HPDE6-E6E7 (cell line): ENCODE measurements around the gene ZNF398.
A peak's percentile ranks its signal among the peaks of the same experiment; 100 is the strongest.
"Not testable (repeated sequence)": the region's sequence is repeated elsewhere in the genome, so short reads cannot be mapped to it uniquely, and the experiment has no call there.

Source experiments
- DNase-seq: peaks from one replicate; pipeline ENCODE4 v3.0.0; 2011; ENCODE audit warnings: missing footprints; ENCODE audit errors: extremely low spot score

Gene ZNF398, protein sequence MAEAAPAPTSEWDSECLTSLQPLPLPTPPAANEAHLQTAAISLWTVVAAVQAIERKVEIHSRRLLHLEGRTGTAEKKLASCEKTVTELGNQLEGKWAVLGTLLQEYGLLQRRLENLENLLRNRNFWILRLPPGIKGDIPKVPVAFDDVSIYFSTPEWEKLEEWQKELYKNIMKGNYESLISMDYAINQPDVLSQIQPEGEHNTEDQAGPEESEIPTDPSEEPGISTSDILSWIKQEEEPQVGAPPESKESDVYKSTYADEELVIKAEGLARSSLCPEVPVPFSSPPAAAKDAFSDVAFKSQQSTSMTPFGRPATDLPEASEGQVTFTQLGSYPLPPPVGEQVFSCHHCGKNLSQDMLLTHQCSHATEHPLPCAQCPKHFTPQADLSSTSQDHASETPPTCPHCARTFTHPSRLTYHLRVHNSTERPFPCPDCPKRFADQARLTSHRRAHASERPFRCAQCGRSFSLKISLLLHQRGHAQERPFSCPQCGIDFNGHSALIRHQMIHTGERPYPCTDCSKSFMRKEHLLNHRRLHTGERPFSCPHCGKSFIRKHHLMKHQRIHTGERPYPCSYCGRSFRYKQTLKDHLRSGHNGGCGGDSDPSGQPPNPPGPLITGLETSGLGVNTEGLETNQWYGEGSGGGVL

DNA sequence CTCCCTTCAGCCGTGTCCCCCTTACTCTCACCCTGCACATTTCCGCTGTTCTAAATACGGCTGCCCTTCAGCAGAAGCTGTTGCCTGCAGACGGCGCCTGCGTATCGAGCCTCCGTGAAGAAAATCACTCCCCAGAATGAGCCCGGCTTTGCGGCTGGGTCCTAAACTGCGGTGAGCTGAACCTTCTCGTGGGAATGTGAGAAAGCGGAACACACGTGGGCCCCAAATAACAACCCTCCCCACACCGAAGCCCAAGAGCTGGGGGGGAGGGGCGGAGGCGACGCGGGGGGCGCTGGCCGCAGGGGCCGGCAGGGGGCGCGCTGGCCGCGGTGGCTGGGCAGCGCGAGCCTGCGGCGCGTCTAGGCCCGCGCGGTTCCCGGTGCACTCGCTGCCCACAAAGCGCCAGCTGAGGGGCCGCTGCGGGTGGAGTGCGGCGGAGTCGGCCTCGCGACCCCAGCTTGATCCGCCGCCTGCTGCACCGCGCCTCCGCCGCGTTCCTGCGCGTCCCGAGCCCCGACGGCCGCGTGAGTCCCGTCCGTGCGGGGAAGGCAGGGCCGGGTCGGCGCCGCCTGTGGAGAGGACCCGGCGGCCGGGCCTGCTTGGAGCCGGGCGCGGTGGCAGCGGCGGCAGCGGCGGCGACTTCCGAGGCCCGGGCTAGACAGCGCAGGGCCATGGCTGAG is at the start of gene ZNF398:
Gene ZNF398, plus strand, starts transcription at position 382 of the 680 bp plus-strand sequence. Its CDS starts 290 bp downstream, at position 672.
- peak; percentile 80 for DNase-seq

DNA sequence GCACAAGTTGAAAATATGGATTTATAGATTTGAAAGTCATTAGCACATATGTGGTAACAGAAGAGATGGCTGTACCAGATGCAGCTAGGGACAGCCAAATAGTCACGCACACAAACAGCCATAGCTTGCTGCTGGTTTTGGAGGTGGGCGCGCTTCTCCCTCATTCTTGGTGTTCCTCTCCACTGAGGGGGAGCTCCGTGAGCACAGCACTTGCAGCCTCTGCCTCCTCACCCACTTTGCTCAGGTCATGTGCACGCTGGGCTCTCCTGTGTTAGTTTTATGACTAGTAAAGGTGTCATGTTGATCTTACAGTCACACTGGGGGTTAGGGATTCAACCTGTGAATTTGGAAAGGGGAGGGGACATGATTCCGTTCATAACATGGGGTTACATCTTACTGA is 48.2 kb upstream of the ZNF398 start:
- DNase-seq, result no peak

DNA sequence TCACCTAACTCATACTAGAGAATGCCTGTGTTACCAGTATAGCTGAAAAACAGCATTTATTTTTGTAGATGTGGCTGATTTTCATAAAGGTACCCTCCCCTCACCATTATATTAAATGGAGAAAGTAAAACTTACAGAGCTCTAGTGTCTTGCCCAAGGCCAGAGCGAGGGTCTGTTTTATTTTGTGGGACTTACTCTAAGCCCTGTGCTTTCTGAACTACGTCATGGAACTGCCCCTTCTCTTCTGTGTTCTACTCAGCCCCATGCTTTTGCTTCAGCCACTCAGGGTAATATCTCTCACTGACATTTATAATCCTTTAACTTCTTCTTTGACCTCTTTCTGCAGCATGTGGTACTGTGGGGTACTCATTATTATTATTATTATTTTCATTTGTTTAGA is 46.4 kb upstream of the ZNF398 start:
- no peak for DNase-seq

DNA sequence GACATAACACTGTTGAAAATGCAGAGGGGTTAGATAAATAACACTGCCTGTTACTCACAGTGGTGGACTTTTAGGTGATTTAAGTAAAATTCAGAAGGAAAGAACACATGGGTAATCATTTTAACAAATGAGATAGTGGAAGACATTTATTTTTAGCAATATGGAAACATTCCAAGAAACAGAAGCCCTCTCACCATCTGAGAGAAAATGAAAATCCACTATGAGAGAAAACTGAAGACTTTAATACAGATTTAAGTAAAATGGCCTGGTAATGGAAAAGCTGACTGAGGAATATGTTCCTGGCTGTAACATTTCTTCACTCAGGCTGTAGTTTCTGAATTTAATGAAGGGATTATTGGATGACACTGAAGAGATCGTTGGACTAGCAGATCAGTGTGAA is 44.6 kb upstream of the ZNF398 start:
- no peak for DNase-seq

DNA sequence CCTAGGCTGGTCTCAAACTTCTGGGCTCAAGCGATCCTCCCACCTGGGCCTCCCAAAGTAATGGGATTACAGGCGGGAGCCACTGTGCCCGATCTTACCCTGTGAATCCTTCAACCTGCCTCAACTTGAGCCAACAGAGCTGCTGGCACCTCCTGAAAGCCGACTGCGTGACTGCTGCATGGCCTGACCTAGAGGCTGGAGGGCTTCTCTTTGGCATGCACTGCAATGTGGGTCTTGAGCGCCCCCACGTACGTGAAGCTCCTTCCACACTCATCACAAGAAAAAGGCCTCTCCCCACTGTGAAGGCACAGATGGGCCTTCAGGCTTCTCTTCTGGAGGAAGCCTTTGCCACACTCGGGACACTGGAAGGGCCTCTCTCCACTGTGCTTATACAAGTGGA is 43.8 kb upstream of the ZNF398 start:
- no peak for DNase-seq

DNA sequence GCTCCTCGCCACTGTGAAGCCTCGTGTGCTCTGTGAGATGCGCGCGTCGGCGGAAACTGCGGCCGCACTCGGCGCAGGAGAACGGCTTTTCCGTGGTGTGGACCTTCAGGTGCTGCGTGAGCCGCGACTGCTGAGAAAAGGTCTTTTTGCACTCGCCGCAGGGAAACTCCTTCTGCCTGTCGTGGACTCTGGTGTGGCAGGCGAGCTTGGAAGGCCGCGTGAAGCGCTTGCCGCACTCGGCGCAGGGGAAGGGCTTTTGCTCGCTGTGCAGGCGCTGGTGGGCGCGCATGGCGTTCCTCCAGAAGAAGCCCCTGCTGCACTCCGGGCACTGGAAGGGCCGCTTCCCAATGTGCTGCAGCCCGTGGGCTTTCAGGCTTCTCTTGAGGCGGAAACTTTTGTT is 43.0 kb upstream of the ZNF398 start:
- DNase-seq, result no peak

DNA sequence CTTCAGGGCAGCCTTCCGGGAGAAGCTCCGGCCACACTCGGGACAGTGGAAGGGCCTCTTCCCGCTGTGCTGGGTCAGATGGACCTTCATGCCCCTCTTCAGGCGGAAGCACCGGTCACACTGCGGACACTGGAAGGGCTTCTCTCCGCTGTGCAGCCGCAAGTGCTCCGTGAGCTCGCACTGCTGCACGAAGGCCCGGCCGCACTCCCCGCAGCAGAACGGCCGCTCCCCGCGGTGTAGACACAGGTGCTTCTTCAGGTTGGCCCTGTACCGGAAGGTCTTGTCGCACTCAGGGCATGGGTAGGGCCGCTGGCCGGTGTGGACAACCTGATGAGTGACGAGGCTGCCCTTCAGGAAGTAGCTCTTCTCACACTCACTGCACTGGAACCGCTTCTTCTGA is 42.5 kb upstream of the ZNF398 start:
- DNase-seq, result no peak

DNA sequence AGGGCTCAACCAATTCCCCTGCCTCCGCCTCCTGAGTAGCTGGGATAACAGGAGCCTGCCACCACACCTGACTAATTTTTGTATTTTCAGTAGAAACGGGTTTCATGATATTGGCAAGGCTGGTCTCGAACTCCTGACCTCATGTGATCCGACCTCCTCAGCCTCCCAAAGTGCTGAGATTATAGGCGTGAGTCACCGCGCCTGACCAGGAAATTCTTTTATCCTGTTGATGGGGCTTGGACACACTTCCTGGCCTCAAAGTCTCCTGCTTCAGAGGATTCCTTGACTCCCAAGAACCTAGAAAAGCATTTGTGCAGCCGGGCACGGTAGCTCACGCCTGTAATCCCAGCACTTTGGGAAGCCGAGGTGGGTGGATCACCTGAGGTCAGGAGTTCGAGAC is 37.3 kb upstream of the ZNF398 start:
- no peak for DNase-seq

DNA sequence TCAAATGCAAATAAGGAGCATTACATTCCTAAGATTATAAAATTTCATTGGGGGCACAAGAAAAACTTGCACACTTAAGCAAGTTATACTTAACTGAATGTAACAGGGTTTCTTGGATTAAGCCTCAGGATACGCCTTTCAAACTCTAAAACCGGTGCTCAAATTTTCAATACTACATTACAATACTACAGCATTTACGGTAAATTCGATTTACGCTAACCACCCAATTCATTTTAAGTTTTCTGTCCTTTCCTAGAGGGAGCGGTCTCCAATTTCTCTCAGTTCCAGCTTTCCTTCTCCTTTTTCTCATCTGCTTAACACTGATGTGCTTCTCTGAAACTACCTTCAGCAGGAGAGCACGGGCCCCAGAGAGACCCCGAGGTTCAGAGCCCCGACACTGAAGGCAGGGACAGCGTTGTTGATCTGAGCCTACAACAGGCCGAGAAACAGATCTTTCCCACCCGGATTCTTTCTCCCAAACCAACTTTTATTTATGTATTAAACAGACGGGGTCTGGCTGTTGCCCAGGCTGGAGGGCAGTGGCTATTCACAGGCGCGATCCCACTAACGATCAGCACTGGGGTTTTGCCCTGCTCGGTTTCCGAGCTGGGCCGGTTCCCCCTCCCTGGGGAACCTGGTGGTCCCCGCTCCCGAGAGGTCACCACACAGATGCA is 21.9 kb upstream of the ZNF398 start:
- DNase-seq, result no peak

DNA sequence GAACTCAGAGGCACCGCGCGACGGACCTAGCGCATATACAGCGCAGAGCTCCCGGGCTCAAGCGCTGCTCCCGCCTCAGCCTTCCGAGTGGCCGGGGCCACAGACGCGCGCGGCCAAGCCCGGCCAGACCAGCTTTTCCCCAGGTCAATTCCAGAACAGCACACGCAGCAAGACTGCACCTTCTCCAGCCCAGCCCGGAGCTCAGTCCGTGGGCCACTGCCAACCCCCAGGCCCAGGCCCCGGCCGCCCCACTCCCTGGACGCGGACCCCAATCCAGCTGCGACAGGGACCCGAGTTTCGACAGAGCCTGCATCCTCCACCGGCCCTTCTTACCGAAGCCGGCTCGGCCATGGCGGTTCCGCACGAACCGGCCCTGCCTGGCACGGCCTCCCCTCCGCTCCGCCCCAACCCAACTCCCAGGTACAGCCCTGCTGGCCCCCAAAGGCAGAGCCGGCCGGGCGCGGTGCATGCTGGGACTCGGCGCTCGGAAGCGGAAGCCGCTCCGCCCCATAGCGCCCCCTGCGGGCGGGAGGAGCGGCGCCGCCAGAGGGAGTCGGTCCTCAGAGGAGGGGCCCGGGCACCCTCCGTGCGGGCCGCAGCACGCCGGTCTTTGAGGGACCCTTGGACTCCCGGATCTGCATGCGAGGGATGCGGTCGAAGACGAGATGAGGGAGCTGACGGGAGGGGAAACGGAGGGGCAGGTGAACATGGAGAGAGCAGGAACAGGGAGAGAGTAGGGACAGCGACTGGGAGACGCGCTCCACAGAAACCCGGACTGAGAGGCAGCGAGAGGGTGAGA is 21.2 kb upstream of the ZNF398 start, which contains the start of gene ZNF425:
Gene ZNF425, minus strand, starts transcription at position 462 of the 799 bp plus-strand sequence. Its CDS starts 111 bp downstream, at position 351.
- peak; percentile 89 for DNase-seq

DNA sequence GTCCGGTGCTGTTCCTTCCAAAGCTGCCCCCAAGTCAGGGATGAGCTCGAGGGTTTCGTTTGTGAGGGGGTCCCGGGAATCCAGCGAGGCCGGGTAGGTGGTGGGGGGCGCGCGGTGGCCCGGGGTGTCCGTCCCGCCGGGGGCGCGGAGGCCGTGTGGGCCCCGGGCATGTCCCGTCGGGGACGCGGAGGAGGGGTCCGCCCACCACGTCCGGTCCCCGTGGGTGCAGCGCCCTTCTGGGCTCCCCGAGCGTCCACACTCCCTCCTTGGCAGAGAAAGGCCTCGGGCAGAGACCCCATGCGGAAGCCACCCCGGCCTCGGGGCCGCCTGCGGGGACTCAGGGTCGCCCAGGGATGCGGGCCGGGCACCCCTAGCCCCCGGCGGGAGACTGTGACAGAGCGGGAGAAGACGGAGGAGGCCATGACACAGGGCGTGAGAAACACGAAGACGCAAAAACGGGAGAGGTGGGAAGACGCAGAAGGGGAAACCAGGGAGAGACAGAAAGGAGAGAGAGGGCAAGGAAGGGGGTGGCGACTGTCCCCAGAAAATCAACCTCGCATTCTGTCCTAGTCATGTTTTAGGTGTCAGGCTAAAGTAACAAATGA is 20.5 kb upstream of the ZNF398 start:
- no peak for DNase-seq

DNA sequence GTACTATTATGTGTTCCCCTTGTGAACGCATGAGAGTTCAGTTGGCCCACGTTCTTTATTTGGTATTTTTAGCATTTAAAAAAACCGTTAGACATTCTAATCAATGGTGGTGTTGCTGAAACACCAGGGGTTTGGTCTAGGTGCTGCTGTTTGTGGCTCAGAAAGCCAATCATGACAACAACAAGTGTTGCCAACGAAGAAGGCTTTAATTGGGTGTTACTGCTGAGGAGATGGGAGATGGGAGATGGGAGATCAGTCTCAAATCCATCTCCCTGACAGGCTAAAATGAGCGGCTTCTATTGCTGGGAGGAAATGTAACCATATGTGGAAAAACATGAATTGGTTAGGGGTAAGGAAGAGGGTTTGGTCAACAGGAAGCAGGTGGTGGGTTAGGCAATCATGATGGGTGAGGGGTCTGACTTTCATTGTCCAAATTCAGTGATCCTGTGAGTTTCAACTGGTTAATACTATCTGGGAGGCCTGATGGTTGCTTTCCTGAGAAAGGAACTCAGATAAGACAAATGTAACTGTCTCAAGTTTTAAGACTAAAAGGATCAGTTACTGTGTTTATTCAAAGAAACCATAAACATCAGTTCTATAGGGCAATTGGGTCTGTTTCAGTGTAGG is 16.6 kb upstream of the ZNF398 start:
- DNase-seq, result no peak

DNA sequence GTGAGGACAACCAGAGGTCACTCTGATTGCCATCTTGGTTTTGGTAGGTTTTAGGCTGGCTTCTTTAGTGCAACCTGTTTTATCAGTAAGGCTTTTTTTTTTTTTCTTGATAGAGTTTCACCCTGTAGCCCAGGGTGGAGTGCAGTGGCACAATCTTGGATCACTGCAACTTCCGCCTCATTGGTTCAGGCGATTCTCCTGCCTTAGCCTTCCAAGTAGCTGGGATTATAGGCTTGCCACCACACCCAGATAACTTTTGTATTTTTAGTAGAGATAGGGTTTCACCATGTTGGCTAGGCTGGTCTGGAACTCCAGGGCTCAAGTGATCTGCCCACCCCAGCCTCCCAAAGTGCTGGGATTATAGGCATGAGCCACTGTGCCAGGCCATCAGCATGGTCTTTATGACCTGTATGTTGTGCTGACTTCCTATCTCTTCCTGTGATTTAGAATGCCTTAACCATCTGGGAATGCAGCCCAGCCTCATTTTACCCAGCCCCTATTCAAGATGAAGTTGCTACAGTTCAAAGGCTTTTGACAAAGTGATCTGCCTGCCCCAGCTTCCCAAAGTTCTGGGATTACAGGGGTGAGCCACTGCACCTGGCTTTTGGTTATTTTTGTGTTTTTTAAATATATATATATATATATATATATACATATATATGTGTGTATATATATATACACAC is 14.1 kb upstream of the ZNF398 start:
- DNase-seq, result no peak

DNA sequence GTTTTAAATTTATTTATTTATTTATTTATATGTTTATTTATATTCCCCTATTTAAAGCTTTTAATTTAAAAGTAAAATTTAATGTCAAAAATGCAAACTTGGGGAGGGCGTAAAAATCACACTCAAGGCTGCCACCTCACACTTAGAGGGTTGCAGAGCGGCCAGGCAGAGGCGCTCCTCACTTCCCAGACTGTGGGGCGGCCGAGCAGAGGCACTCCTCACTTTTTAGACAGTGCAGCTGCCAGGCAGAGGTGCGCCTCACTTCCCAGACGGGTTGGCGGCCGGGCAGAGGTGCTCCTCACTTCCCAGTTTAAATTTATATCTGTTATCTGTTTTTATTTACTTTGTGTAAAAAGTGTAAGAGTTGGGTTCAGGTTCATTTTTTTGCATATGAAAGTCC is 11.1 kb upstream of the ZNF398 start:
- DNase-seq, result no peak

DNA sequence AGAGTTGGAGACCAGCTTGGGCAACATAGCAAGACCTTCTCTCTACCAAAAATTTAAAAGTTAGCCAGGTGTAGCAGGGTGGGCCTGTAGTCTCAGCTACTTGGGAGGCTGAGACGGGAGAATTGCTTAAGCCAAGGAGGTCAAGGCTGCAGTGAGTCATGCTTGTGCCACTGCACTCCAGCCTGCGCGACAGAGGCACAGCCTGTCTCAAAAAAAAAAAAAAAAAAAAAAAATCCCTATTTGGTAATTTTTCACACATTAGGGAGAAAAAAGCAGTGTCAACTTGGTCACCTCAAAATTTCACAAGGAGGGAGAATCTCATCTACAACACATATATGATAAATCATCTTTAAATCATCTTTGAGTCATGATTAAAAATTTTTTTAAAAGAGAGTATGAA is 6.4 kb upstream of the ZNF398 start:
- no peak for DNase-seq

DNA sequence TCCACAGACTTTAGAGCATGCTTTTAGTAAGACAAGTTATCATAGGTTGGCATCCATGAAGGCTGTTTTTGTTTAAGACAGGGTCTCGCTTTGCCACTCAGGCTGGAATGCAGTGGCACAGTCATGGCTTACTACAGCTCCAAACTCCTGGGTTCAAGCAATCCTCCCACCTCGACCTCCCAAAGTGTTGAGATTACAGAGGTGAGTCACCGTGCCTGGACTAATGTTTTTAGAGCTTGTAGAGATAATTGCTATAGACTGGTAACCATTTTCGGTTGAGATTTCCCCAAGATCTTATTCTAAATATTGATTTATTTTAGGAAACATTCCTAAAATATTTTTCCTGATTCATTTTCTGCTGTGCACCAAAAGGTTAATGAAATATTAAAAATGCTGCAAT is 5.4 kb upstream of the ZNF398 start:
- no peak for DNase-seq

DNA sequence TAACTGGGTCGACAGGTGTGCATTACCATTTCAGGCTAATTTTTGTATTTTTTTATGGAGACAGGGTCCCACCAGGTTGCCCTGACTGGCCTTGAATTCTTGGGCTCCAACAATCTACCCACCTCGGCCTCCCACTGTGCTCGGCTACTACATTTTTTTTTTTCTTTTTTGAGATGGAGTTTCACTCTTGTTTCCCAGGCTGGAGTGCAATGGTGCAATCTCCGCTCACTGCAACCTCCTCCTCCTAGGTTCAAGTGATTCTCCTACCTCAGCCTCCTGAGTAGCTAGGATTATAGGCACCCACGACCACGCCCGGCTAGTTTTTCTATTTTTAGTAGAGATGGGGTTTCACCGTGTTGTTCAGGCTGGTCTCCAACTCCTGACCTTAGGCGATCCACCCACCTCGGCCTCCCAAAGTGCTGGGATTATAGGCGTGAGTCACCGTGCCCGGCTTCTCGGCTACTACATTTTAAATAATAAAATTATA is 2.8 kb upstream of the ZNF398 start:
- not testable (repeated sequence) for DNase-seq

DNA sequence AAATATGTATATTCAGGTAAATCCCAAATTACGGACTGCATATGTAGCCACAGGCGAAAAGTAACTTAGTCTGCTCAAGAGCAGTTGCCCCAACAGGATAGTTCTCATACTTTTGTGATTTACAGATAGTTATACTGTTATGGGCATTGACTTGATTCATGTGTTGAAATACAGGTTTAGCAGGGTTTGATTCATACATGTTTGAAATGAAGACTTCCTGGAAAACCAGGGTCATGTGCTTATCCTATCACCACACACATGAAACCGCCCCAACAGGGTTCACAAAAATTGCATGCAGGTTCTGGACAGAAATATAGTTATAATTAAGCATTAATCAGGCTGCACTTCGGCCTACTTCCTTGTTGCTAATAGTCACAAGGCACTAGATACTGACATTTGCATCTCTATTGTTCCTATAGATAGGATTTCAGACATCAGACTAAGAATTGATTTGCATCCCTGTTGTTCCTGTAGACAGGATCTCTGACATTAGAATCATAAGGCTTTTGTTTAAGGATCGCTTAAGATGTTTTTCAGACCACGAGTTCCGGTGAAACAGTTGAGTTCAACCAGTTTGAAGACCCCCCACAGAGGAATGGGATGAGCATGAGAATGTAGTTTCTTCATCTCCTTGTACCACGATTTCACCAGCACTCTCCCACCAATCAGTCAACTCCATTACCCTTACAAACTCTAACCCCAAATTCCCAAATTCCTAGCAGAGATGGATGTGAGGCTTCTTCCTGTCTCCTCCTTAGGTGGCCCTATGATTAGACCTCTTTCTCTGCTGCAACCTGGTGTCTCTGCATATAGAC is 2.0 kb upstream of the ZNF398 start:
- peak; percentile 84 for DNase-seq
